EH (cell line): ENCODE data around the gene MYH6.
"Not testable (repeated sequence)": the region's sequence is repeated elsewhere in the genome, so short reads cannot be mapped to it uniquely, and the experiment has no call there.

ENCODE experiments used
- DNase-seq: peaks from one replicate; pipeline ENCODE4 v3.0.0-alpha.2; 2015; ENCODE audit warnings: low read depth

The MYH6 gene

DNA sequence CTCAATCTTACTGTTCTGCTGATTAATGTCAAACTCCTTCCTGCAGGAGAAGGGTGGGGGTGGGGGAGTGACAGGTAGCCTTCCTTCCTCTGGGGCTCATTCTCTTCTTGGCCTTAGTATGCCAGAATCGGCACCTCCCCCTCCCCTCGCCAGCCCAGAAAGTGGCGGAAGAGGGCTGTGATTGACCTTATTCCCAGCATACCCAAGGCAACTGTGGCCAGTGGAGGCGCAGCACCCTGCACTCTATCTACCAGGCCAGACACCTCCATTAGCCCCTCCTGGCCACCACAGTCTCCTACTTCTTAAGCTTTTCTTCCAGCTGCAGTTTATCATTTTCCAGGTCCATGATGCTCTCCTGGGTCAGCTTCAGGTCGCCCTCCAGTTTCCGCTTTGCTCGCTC lies 15.5 kb downstream of the MYH6 start:
- no peak for DNase-seq

GRCh38 chr14:23389871-23390270 lies 18.2 kb downstream of the MYH6 start:
- DNase-seq, result not testable (repeated sequence)

DNA sequence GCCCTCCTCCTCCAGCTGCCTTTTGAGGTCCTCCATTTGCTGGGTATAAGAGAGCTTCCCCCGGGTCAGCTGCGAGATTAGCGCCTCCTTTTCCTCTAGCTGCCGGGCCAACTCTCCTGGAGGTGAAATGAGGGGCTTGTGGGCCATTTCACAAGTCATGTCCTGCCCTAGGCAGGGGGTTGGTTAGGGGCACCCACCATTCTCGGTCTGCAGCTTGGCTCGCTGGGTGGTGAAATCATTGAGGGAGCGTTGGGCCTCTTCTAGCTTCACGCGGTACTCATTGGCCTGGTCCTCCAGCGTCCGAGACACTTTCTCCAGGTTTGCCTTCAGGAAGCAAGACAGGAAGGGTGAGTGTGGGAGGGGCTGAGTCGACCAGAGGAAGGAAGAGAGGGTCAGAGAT lies 18.7 kb downstream of the MYH6 start:
- DNase-seq, result no peak

DNA sequence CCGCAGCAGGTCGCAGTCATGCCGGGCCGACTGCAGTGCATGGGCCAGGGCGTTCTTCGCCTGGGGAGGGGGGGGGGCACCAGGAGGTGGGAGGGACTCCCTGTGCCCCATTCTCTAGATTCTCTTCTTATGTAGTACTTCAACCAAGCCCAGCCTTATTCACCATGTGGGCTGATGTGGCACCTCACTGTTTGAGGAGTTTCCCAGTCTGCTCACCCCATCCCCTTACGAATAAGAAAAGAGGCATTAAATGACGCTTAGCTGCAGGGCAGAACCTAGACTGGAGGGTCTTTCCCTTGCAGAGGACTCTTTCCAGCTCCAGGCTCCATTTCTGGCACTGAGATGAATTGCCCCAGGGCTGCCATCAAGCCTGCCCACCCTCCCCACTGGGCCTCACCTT lies 19.1 kb downstream of the MYH6 start:
- DNase-seq, result no peak

GRCh38 chr14:23387916-23388882 lies 19.9 kb downstream of the MYH6 start:
- DNase-seq, result no peak

DNA sequence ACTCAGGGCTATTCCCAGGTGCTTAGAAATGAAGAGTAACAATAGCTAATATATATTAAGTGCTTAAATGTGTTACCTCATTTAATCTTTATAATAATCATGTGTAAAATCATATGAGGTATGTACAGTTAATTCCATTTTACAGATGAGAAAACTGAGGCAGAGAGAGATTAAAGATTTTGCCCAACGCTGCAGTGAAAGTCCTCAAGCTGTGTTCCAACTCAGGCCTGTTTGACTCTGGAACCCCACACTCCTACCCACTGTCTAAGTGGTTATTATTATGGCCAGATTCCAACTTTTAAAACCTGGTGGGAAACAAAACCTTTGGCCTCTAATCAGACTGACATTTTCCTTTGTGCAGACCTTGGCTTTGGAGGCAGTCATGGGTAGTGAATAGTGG lies 21.1 kb downstream of the MYH6 start:
- no peak for DNase-seq

DNA sequence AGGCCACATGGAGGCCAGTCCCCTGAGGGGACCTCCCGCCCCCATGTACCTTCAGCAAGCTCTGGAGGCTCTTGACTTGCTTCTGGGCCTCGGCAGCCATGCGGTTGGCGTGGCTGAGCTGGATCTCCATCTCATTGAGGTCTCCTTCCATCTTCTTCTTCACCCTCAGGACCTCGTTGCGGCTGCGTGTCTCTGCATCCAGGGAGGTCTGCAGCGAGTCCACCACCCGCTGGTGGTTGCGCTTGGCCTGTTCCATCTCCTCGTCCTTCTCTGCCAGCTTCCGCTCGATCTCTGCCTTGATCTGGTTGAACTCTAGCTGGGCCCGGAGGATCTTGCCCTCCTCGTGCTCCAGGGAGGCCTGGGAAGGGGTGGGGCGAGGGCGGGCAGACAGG lies 21.8 kb downstream of the MYH6 start:
- DNase-seq, result not testable (repeated sequence)

DNA sequence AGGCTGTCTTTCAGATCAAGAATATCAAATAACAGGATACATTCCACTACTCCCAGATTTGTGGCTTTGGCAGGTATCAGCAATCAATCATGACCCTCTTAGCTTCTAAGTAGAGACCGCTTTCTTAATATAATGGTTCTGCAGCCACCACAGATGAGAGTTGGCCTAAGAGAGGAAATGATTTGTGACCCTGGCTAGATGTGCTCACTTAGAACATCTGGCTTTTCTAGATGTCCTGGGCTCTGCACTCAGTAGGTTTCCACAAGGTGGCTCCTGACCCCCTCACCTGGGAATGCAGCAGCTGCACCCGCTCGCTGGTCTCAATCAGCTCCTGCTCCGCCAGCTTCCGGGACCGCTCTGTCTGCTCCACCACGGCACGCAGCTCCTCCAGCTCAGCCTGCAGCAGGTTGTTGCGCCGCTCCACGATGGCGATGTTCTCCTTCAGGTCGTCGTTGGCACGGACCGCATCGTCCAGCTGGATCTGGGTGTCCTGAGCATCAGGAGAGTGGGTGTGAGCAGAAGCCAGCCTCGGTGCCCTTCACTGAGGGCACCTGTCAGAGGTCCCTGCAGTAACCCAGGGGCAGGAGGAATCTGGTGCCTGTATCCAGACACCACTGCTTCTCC lies 22.3 kb downstream of the MYH6 start:
- DNase-seq, result no peak

- DNase-seq, result no peak
Measured at GRCh38 chr14:23385244-23385641, 22.8 kb downstream of the MYH6 start.

- DNase-seq, result no peak
Measured at GRCh38 chr14:23384364-23385080, 23.6 kb downstream of the MYH6 start.

DNA sequence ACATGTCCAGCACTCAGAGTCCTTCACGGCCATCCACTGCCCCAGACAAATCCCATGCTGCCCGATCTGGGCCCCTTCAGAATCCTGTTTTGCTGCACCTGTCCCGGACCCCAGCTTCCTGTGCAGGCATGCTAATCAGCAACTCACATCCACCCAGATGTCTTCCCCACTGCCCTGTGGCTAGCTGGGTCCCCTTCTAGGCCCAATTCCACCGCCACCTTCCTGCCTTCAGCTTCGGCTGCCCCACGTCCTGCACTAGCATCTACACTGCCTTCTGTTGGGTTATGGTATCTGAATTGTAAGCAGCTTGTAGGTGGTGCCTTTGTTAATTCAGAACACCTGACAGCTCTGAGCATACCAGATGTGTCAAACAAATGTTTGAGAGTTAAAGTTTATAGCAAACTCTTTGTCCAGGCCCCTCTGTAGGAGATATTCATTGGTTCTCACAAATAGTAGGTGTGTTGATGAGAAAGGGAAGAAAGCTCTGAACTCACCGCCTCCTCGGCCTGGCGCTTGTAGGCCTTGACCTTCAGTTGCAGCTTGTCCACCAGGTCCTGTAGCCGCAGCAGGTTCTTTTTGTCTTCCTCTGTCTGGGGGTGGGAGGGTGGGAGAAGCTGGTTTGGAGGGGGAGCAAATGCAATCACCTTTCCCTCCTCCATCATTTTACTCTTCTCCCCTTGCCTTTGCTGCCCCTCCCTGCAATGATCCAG lies 25.2 kb downstream of the MYH6 start:
- no peak for DNase-seq

GRCh38 chr14:23382276-23382675 lies 25.8 kb downstream of the MYH6 start:
- no peak for DNase-seq

DNA sequence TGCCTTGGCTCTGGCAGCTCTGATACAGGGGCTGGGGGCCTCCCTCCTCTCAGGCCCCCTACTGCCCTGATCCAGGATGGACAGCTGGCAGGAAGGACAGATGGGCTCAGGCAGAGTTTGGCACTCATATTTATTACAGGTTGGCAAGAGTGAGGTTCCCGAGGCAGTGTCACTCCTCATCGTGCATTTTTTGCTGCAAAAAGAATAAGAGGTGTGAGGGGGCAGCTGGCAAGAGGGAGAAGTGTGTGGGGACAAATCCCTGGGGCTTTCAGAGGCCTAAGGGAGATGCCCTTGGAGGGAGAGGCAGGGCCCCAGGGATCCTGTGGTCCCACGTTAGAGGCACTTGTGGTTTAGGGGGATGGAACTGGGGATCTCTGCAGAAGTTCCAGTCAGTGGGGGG lies 26.2 kb downstream of the MYH6 start:
- DNase-seq, result no peak

GRCh38 chr14:23380976-23381375 lies 27.1 kb downstream of the MYH6 start:
- DNase-seq, result no peak

DNA sequence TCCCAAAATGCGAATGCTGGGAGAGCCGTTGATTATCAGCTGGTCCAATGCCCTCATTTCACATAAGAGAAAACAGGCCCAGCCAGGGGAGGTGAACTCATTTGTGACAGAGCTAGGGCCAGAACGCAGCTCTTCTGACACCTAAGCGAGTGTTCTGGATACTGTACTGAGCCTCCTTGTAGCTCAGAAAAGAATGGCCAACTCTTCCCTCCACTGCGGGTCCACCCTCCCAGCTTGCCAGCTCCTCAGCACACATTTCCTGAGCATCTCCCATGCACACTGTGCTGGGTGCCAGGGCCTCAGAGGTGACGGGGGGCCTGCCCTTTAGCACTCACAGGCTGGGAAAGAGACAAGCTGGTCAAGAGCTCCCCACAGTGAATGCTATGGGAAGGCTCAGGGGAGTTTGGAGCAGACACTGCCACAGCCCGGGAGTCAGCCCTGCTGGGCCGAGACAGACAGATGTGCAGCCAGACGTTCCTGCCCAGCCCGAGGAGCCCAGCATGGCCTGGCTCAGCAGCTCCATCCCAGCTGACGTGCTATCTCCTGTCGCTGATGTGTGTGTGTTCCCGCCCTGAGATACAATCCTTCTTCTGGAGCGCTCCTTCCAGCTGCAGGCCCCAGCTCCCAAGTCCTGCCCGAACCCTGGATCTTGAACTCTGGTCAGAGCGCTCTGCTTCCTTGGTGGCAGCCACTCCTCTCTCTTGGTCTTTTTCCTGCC lies 27.7 kb downstream of the MYH6 start:
- DNase-seq, result no peak

- peak; percentile 45 for DNase-seq
Measured at GRCh38 chr14:23379366-23380196, 28.5 kb downstream of the MYH6 start.

GRCh38 chr14:23378612-23379220 lies 29.4 kb downstream of the MYH6 start:
- no peak for DNase-seq

- no peak for DNase-seq
Measured at GRCh38 chr14:23377573-23378563, 30.2 kb downstream of the MYH6 start.

- DNase-seq, result no peak
Measured at GRCh38 chr14:23377198-23377550, 30.9 kb downstream of the MYH6 start.
